SK-MEL-5 (cell line): ENCODE results near the gene C2CD2. TPM values are rescaled to one million over a fixed set of nuclear protein-coding genes. Genes with fewer than 3 reads are reported as not detected.

ENCODE experiments used
- DNase-seq: peaks from one replicate; pipeline ENCODE4 v3.0.0-alpha.2; 2016; ENCODE audit warnings: low read depth, low spot score
- in situ Hi-C: cut with HindIII; loops from 2 replicates; pipeline ENCODE4 v1.10.0; 2016; ENCODE audit warnings: low sequenced_read_pairs, high pct_unique_total_duplicates, low pct_unique_long_range_greater_than_20kb
- total RNA-seq: library from RNA; depleted of rRNA; stranded (reverse); fragments of >200 nt; shearing (Covaris generic); gene quantifications from 2 replicates; pipeline ENCODE4 v1.2.3, GENCODE V29; 2014

Gene C2CD2
- total RNA-seq, 1 experiment from 2014 or later, result 0.42 TPM

- no peak for DNase-seq
- in situ Hi-C loops, result no loop called here
These were observed 85.6 kb downstream of the C2CD2 start for GRCh38 chr21:41868062-41868710.

- DNase-seq, result no peak
- in situ Hi-C loops, result no loop called here
These were observed 86.5 kb downstream of the C2CD2 start for GRCh38 chr21:41867313-41867712.

GRCh38 chr21:41866274-41866809, 87.5 kb downstream of the C2CD2 start:
- in situ Hi-C loops, result no loop called here
- DNase-seq, result no peak

GRCh38 chr21:41865002-41865777, 88.6 kb downstream of the C2CD2 start:
- DNase-seq, result no peak
- in situ Hi-C loops, result no loop called here

GRCh38 chr21:41864311-41865001, 89.4 kb downstream of the C2CD2 start:
- no peak for DNase-seq
- in situ Hi-C loops, result no loop called here

GRCh38 chr21:41863439-41863740, 90.4 kb downstream of the C2CD2 start:
- no peak for DNase-seq
- in situ Hi-C loops, result no loop called here

- in situ Hi-C loops, result no loop called here
These were observed 91.8 kb downstream of the C2CD2 start for GRCh38 chr21:41861987-41862386.

GRCh38 chr21:41861255-41861654, 92.6 kb downstream of the C2CD2 start:
- DNase-seq, result no peak
- in situ Hi-C loops, result no loop called here

More at GRCh38 chr21:41861987-41862386, 91.8 kb downstream of the C2CD2 start:
- no peak for DNase-seq

- in situ Hi-C loops, result no loop called here
- no peak for DNase-seq
These were observed 94.4 kb downstream of the C2CD2 start for GRCh38 chr21:41859297-41859980.

- in situ Hi-C loops, result no loop called here
- no peak for DNase-seq
These were observed 95.1 kb downstream of the C2CD2 start for GRCh38 chr21:41858466-41859296.

GRCh38 chr21:41857771-41858300, 96.0 kb downstream of the C2CD2 start:
- in situ Hi-C loops, result no loop called here
- no peak for DNase-seq

- in situ Hi-C loops, result no loop called here
- DNase-seq, result no peak
These were observed 97.2 kb downstream of the C2CD2 start for GRCh38 chr21:41856572-41856971.

GRCh38 chr21:41854426-41854995, 99.3 kb downstream of the C2CD2 start:
- in situ Hi-C loops, result no loop called here
- DNase-seq, result no peak

- in situ Hi-C loops, result no loop called here
- DNase-seq, result no peak
These were observed 100.9 kb downstream of the C2CD2 start for GRCh38 chr21:41852929-41853320.

- no peak for DNase-seq
- in situ Hi-C loops, result no loop called here
These were observed 101.5 kb downstream of the C2CD2 start for GRCh38 chr21:41852151-41852928.
